ENCODE results near the gene ZNF474.

The ZNF474 gene

GRCh38 chr5:122153774-122154173 lies 24.4 kb downstream of the ZNF474 start:
- no peak for DNase-seq (ENCODE audit: low read depth in 2 of 2)

GRCh38 chr5:122154491-122154890 lies 25.1 kb downstream of the ZNF474 start:
- DNase-seq (ENCODE audit: low read depth in 2 of 2), result no peak

GRCh38 chr5:122154910-122155309 lies 25.6 kb downstream of the ZNF474 start:
- DNase-seq (ENCODE audit: low read depth in 2 of 2), result no peak

- no peak for DNase-seq (ENCODE audit: low read depth in 2 of 2)
These were observed 26.2 kb downstream of the ZNF474 start for GRCh38 chr5:122155546-122155945.

- DNase-seq (ENCODE audit: low read depth in 2 of 2), result no peak
These were observed 27.5 kb downstream of the ZNF474 start for GRCh38 chr5:122156724-122157325.

- DNase-seq (ENCODE audit: low read depth in 2 of 2), result no peak
These were observed 32.8 kb downstream of the ZNF474 start for GRCh38 chr5:122162100-122162638.

- DNase-seq (ENCODE audit: low read depth in 2 of 2), result no peak
These were observed 34.0 kb downstream of the ZNF474 start for GRCh38 chr5:122163121-122164069.

GRCh38 chr5:122164070-122164435 lies 34.7 kb downstream of the ZNF474 start:
- DNase-seq (ENCODE audit: low read depth in 2 of 2), result no peak

GRCh38 chr5:122164831-122165558 lies 35.6 kb downstream of the ZNF474 start:
- DNase-seq (ENCODE audit: low read depth in 2 of 2), result no peak

GRCh38 chr5:122165559-122166078 lies 36.3 kb downstream of the ZNF474 start:
- DNase-seq (ENCODE audit: low read depth in 2 of 2), result no peak

- DNase-seq (ENCODE audit: low read depth in 2 of 2), result no peak
These were observed 40.2 kb downstream of the ZNF474 start for GRCh38 chr5:122169350-122170103.

- DNase-seq (ENCODE audit: low read depth in 2 of 2), result no peak
These were observed 41.3 kb downstream of the ZNF474 start for GRCh38 chr5:122170620-122171019.

- no peak for DNase-seq (ENCODE audit: low read depth in 2 of 2)
These were observed 42.9 kb downstream of the ZNF474 start for GRCh38 chr5:122172207-122172606.

GRCh38 chr5:122173474-122174415 lies 44.4 kb downstream of the ZNF474 start:
- DNase-seq (ENCODE audit: low read depth in 2 of 2), result no peak

GRCh38 chr5:122175091-122175490 lies 45.7 kb downstream of the ZNF474 start:
- no peak for DNase-seq (ENCODE audit: low read depth in 2 of 2)

GRCh38 chr5:122175852-122176251 lies 46.5 kb downstream of the ZNF474 start:
- DNase-seq (ENCODE audit: low read depth in 2 of 2), result no peak

GRCh38 chr5:122177161-122177560 lies 47.8 kb downstream of the ZNF474 start:
- no peak for DNase-seq (ENCODE audit: low read depth in 2 of 2)

- DNase-seq (ENCODE audit: low read depth in 2 of 2), result no peak
These were observed 50.4 kb downstream of the ZNF474 start for GRCh38 chr5:122179701-122180100.

- DNase-seq (ENCODE audit: low read depth in 2 of 2), result no peak
These were observed 50.9 kb downstream of the ZNF474 start for GRCh38 chr5:122180146-122180712.
